K562 (cell line): Measurements from ENCODE around the gene NR2E1. TPM values are rescaled to one million over a fixed set of nuclear protein-coding genes. Genes with fewer than 3 reads are reported as not detected.

Source experiments
- ATAC-seq: fragments of 200-7000 bp; cut with Tn5 transposase; 3 replicates; pipeline ENCODE4 v1.9.1; 2020; ENCODE audit warnings: moderate library complexity
- BruUV-seq: library from RNA; stranded (reverse); fragments of 400-500 nt; replicated peaks from 2 replicates; lab custom pipeline; 2021; lab: Mats Ljungman, UMichigan
- CTCF ChIA-PET: fragments of 300-600 bp; formaldehyde crosslinking; extraction: SDS; loops from one replicate; lab custom pipeline; 2021; ENCODE audit warnings: low intra/inter-chr PET ratio; lab: Yijun Ruan, JAX
- POLR2A ChIA-PET: fragments of 300-600, 350-650 bp; sonication (Branson Sonifier 250); formaldehyde crosslinking; extraction: SDS; loops from one replicate; lab custom pipeline; 2021; ENCODE audit warnings: antibody characterized with exemption, inconsistent platforms; lab: Yijun Ruan, JAX
- DNase-seq, 4 experiments: peaks; one replicate each; pipeline versions ENCODE4 v3.0.0 to v3.0.0-alpha.2; 2011 to 2018; ENCODE audit warnings: low spot score in 3 of 4, mixed read lengths in 3 of 4; ENCODE audit errors: extremely low read depth in 1 of 4
- FAIRE-seq: peaks from 2 replicates; lab custom pipeline; 2011; peaks lifted over from hg19 to GRCh38; lab: Jason Lieb, UNC
- H2AFZ ChIP-seq: 2 replicates; pipeline ENCODE4 v1.6.0; 2011; ENCODE audit warnings: low read depth, low read length, control low read depth, inconsistent platforms
- H3K27ac ChIP-seq: fragments of 200-600 bp; 3 replicates; pipeline ENCODE4 v1.8.0; 2011; ENCODE audit warnings: low read depth, mild to moderate bottlenecking, control low read depth, inconsistent platforms, low read length, moderate library complexity, mixed read lengths; ENCODE audit errors: extremely low read depth
- H3K27me3 ChIP-seq, 2 experiments: fragments of 300-600 bp in 1 of 2; 2 replicates in 1 of 2; 3 replicates in 1 of 2; pipeline versions ENCODE4 v1.6.0 to v1.8.0; 2011; ENCODE audit warnings: inconsistent platforms in 2 of 2, low read length in 2 of 2, mild to moderate bottlenecking in 1 of 2, mixed read lengths in 1 of 2, moderate library complexity in 1 of 2; ENCODE audit not compliant: control insufficient read depth in 2 of 2, insufficient read depth in 2 of 2
- H3K36me3 ChIP-seq: fragments of 300-600 bp; 3 replicates; pipeline ENCODE4 v1.8.0; 2011; ENCODE audit warnings: mild to moderate bottlenecking, low read length, inconsistent platforms; ENCODE audit not compliant: control insufficient read depth, insufficient read depth
- H3K4me1 ChIP-seq, 2 experiments: fragments of 200-600 bp in 1 of 2; replicated peaks in 1 of 2; 2 replicates in 1 of 2; 3 replicates in 1 of 2; pipeline versions ENCODE4 v1.5.1 to v1.8.0; 2011; ENCODE audit warnings: inconsistent platforms in 2 of 2, low read length in 2 of 2, mild to moderate bottlenecking in 1 of 2, mixed read lengths in 1 of 2, moderate library complexity in 1 of 2; ENCODE audit not compliant: control insufficient read depth in 2 of 2, insufficient read depth in 2 of 2
- H3K4me2 ChIP-seq: 2 replicates; pipeline ENCODE4 v1.6.1; 2011; ENCODE audit warnings: low read length, control low read depth, inconsistent platforms, mixed read lengths; ENCODE audit not compliant: insufficient read depth
- H3K4me3 ChIP-seq: fragments of 200-600 bp; sonication (generic), shearing (Covaris generic); 2 replicates; pipeline ENCODE4 v1.5.1; 2016; ENCODE audit warnings: control low read depth, inconsistent platforms
- H3K79me2 ChIP-seq: fragments of 200-600 bp; 3 replicates; pipeline ENCODE4 v1.8.0; 2011; ENCODE audit warnings: low read length, inconsistent platforms; ENCODE audit not compliant: control insufficient read depth, insufficient read depth
- H3K9ac ChIP-seq, 2 experiments: 2 replicates each; pipeline versions ENCODE4 v1.6.0 to v1.6.1; 2011; ENCODE audit warnings: low read depth in 2 of 2, low read length in 2 of 2, control low read depth in 1 of 2, inconsistent platforms in 1 of 2, mild to moderate bottlenecking in 1 of 2, mixed read lengths in 1 of 2; ENCODE audit not compliant: insufficient read depth in 1 of 2
- H3K9me1 ChIP-seq: one replicate; pipeline ENCODE4 v1.6.0; 2011; ENCODE audit warnings: inconsistent platforms, mild to moderate bottlenecking, low read length, moderate library complexity; ENCODE audit not compliant: control insufficient read depth, insufficient read depth
- H3K9me3 ChIP-seq: replicated peaks from 2 replicates; pipeline ENCODE4 v1.5.1; 2011; ENCODE audit warnings: low read depth, low read length, inconsistent platforms; ENCODE audit not compliant: control insufficient read depth, insufficient read depth
- H4K20me1 ChIP-seq: replicated peaks from 2 replicates; pipeline ENCODE4 v1.6.1; 2011; ENCODE audit warnings: low read length, inconsistent platforms, mixed read lengths; ENCODE audit not compliant: control insufficient read depth, insufficient read depth
- CLOCK ChIP-seq: fragments of 250-450 bp; sonication (Bioruptor Pico); IDR thresholded peaks from 2 replicates; pipeline ENCODE4 v1.4.0; 2020; ENCODE audit warnings: mild to moderate bottlenecking, moderate library complexity, borderline replicate concordance
- SIX5 ChIP-seq, 2 experiments: IDR thresholded peaks; 2 replicates each; pipeline ENCODE4 v1.6.1; 2011; ENCODE audit warnings: low read length in 2 of 2, borderline replicate concordance in 1 of 2, low read depth in 1 of 2, mild to moderate bottlenecking in 1 of 2, moderate library complexity in 1 of 2; ENCODE audit not compliant: insufficient read depth in 1 of 2
- ZBTB26 ChIP-seq: fragments of 450-650 bp; formaldehyde crosslinking; IDR thresholded peaks from 2 replicates; pipeline ENCODE4 v1.4.0; 2022; ENCODE audit warnings: missing genetic modification characterization
- ZNF280B ChIP-seq: fragments of 250-450 bp; sonication (Bioruptor Pico); IDR thresholded peaks from 2 replicates; pipeline ENCODE4 v1.5.1; 2021; ENCODE audit warnings: mild to moderate bottlenecking
- ZNF408 ChIP-seq: fragments of 250-450 bp; sonication (Bioruptor Pico); IDR thresholded peaks from 2 replicates; pipeline ENCODE4 v1.4.0; 2020; ENCODE audit warnings: low read depth, mild to moderate bottlenecking, moderate library complexity
- ZNF766 ChIP-seq: fragments of 200-800 bp; sonication (Bioruptor generic); conservative IDR thresholded peaks from 2 replicates; pipeline ENCODE4 v1.6.1; 2016; ENCODE audit warnings: missing genetic modification characterization, missing compliant biosample characterization
- ZZZ3 ChIP-seq: fragments of 450-650 bp; IDR thresholded peaks from 2 replicates; pipeline ENCODE4 v1.6.1; 2016; ENCODE audit warnings: antibody characterized with exemption, mild to moderate bottlenecking, moderate library complexity
- WGBS: fragments of 100-300 bp; shearing (Covaris generic); methylation state at CpG from one replicate; pipeline ENCODE4 v1.1.6; 2016; ENCODE audit warnings: low coverage, mixed read lengths; ENCODE audit not compliant: insufficient coverage; ENCODE audit errors: missing lambda C conversion rate; 5-methylcytosine and 5-hydroxymethylcytosine counted together
- in situ Hi-C: fragments of 300-500 bp; cut with MboI; formaldehyde crosslinking; loops from 4 replicates; pipeline ENCODE4 v1.15.0; 2018; ENCODE audit warnings: inconsistent platforms, mixed read lengths
- intact Hi-C: fragments of 100-400 bp; cut with micrococcal nuclease; formaldehyde crosslinking; loops from 2 replicates; pipeline ENCODE4 v1.14.2; 2022
- polyA plus RNA-seq, 8 experiments: library from polyadenylated mRNA; depleted of rRNA in 4 of 8; stranded (reverse) in 5 of 8; unstranded in 3 of 8; fragments of >200 nt; fragmentation: Nextera tagmentation in 2 of 8; fragmentation: Illumina TruSeq in 1 of 8; extraction: Ambion mirVana in 2 of 8; extraction: Trizol in 1 of 8; gene quantifications; 2 replicates each; pipeline versions ENCODE4 v1.2.1 to v1.2.3, GENCODE V29; 2011 to 2014; ENCODE audit warnings: inconsistent platforms in 1 of 8, missing spikeins in 1 of 8
- total RNA-seq, 7 experiments: library from RNA; depleted of rRNA in 6 of 7; stranded (reverse); fragments of >200 nt in 6 of 7; fragmentation: Illumina TruSeq in 2 of 7; extraction: Trizol in 2 of 7; gene quantifications; 2 replicates each; pipeline versions ENCODE4 v1.2.1 to v1.2.3, GENCODE V29; 2011 to 2021; ENCODE audit warnings: low replicate concordance in 1 of 7

The NR2E1 gene
- total and polyA plus RNA-seq, 9 of the 15 experiments (the other 6 are each of a cell fraction or from before 2014, with no cell fraction given): not detected

- TF ChIP-seq ZBTB26 (CRISPR knock-in tag) (no peak), SIX5 (IDR thresholded peaks at IDR 0.05; ENCODE audit: borderline replicate concordance in 1 of 2, insufficient read depth in 1 of 2, low read depth in 1 of 2, low read length in 2 of 2) (no peak), ZNF766 (no peak), ZNF408 (CRISPR knock-in tag) (no peak)
These were observed 71.0 kb downstream of the NR2E1 start (continued) for GRCh38 chr6:108236791-108237190.

GRCh38 chr6:108238322-108238721, 72.5 kb downstream of the NR2E1 start:
- intact Hi-C loops (no loop called here), in situ Hi-C loops (no loop called here)
- no peaks in the 10 kb centered on the region for H3K27me3 ChIP-seq
- no peak for DNase-seq
- no TSS peak for BruUV-seq
- POLR2A ChIA-PET: interaction anchor here (0.9 kb wide), 1 partner anchor 10 kb away, joined by 3 read pairs; no protein-coding TSS in a partner anchor
- H3K9me3 ChIP-seq: peaks cover 12% of the 10 kb centered on the region
- WGBS: 95% methylated on average over 4 of the region's 4 CpGs
- no peak overlapping the region for H3K9ac ChIP-seq
- ATAC-seq: no peak
- peaks cover 6 to 11% of the 10 kb centered on the region in 2 experiments; a peak in 4 of 5 replicates for H3K4me1 ChIP-seq
- no peak overlapping the region for H3K27ac ChIP-seq
- H3K36me3 ChIP-seq: peaks cover 59% of the 10 kb centered on the region
- CTCF ChIA-PET: no interaction called here
- peaks cover 80% of the 10 kb centered on the region for H3K79me2 ChIP-seq
- no peak for FAIRE-seq
- H2AFZ ChIP-seq: no peak overlapping the region
- no peaks in the 10 kb centered on the region for H4K20me1 ChIP-seq
- no peak overlapping the region for H3K4me3 ChIP-seq
- no peaks in the 10 kb centered on the region for H3K9me1 ChIP-seq
- H3K4me2 ChIP-seq: no peak overlapping the region
- TF ChIP-seq ZZZ3 (no peak), CLOCK (CRISPR knock-in tag) (no peak), ZNF280B (CRISPR knock-in tag) (no peak)
